NCI-H1436 treated with DMSO at 0.1 percent for 48 hours (cell line): ENCODE results near the gene SPATA32.

Source experiments
- DNase-seq: peaks from one replicate; lab custom pipeline; 2025; lab: John Stamatoyannopoulos, UW

The SPATA32 gene

DNA sequence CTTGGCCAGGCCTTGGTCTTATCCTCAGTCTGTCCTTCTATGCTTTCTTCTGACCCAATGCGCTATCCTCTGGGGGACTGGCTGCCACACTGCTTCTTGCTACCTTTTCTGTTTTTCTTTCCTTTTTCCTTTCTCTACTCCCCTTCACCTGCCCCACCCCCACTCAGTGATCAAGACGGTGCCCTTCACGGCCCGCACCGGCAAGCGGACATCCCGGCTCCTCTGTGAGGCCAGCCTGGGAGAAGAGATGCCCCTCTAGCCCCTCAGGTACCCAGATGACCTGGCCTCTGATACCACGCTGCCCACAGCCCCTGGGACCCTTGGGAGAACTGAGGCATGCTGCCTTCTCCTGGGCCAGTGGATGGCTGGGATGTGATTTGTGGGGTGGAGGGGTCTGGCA, 15.6 kb downstream of the SPATA32 start:
- DNase-seq = no peak

DNA sequence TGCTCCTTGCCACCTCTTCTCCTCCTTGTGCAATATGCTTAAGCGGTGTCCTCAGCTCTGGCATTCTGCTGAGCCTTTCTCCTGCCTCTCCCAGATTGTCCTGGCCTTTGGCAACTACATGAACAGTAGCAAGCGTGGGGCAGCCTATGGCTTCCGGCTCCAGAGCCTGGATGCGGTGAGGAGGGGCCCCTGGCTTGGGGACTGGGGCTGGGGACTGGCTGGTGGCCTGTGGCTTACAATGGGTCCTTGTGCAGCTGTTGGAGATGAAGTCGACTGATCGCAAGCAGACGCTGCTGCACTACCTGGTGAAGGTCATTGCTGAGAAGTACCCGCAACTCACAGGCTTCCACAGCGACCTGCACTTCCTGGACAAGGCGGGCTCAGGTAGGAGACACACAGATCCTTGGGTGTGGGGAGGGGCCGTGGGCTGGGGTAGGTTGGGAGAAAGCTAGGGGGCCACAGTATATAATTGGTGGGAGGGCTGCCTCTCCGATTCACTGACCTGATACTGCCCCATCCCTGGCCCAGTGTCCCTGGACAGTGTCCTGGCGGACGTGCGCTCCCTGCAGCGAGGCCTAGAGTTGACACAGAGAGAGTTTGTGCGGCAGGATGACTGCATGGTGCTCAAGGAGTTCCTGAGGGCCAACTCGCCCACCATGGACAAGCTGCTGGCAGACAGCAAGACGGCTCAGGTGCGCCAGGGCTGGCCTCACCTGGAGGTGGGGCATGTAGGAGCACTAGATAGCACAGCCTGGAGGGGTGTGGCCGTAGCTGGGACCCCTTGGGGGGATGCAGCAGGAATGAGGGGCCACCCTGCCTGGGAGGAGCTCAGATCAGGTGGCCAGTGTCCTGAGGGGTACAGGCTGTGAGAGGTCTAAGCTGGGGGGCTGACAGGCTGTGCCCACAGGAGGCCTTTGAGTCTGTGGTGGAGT, 16.9 kb downstream of the SPATA32 start:
- no peak for DNase-seq

DNA sequence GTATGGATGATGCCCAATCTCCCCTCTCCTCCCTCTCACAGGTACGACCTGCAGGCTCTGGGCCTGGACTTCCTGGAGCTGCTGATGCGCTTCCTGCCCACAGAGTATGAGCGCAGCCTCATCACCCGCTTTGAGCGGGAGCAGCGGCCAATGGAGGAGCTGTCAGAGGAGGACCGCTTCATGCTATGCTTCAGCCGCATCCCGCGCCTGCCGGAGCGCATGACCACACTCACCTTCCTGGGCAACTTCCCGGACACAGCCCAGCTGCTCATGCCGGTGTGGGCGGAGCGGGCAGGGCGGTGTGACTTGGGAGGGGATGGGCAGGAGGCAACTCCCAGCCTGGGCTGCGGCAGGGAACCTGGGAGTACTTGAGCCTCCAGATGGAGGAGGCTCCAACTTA, 18.1 kb downstream of the SPATA32 start:
- DNase-seq = no peak

DNA sequence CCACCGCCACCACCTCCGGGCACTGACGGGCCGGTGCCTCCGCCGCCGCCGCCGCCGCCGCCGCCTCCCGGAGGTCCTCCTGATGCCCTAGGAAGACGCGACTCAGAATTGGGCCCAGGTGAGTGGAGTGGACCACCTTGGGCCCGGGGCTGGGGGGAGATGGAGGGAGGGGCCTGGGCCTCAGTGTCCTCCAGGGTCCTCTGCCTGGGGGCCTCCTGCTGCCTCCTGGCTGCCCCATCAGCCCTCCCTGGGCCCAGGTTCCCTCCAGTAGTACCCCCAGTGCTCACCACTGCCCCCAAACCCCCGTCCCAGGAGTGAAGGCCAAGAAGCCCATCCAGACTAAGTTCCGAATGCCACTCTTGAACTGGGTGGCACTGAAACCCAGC, 19.9 kb downstream of the SPATA32 start:
- DNase-seq = no peak

DNA sequence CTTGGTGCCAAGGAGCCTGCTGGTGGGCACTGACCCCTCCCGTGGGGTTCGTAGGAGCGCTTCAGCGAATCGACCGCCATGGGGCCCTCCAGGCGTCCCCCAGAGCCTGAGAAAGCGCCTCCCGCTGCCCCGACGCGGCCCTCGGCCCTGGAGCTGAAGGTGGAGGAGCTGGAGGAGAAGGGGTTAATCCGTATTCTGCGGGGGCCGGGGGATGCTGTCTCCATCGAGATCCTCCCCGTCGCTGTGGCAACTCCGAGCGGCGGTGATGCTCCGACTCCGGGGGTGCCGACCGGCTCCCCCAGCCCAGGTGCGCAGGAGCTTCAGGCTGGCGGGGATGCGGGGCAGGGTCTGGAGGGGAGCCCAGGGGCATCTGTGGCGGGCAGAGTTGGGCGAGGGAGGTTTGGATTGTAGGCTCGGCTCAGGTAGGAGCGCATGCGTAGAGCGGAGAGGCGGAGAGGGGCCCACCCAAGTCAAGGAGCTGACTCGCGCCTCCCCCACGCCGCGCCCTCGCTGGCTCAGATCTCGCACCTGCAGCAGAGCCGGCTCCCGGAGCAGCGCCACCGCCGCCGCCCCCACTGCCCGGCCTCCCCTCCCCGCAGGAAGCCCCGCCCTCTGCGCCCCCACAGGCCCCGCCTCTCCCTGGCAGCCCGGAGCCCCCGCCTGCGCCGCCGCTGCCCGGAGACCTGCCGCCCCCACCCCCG, 20.4 kb downstream of the SPATA32 start:
- peak; percentile 80 for DNase-seq

DNA sequence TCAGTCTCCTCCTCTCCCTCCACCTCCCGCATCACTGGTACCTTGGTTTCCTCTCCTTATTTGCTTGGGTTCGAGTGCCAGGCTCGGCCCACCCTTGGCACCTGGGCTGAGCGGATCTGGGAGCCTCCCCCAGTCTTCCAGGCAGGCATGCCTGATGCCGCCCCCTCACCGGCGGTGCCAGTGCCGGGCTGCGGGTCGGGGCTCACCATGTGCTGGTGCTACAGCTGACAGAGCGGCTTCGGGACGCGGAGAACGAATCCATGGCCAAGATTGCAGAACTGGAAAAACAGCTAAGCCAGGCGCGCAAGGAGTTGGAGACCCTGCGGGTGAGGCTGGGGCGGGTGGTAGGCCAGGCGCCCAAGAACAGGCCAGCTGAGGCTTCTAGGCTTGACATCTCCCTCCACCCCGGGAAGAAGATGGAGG, 21.0 kb downstream of the SPATA32 start:
- no peak for DNase-seq

DNA sequence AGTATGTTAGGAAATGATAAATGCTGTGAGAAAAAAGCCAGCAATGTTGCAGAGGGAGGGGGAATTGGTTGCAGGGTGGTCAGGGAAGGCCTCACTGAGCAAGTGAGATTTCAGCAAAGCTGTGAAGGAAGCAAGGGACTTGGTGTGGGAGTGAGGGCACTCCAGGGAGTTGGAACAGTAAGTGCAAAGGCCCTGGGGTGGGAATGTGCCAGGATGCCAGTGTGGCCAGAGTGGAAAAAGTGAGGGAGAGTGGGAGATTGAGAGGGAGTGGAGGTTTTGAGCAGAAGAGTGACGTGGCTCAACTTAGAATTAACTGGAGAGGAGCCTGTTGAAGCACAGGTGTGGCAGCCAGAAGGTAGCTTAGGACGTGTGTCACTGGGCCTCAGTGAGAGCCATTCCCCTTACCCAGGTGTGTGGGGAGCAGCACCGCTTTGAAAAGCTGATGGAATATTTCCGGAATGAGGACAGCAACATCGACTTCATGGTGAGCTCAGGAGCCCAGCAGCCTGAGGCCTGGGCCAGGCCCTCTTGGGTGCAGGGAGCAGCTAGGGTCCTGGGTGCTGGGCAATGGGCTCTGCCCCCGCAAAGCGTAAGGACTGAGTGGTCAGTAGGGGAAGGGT, 23.6 kb downstream of the SPATA32 start:
- DNase-seq = no peak

DNA sequence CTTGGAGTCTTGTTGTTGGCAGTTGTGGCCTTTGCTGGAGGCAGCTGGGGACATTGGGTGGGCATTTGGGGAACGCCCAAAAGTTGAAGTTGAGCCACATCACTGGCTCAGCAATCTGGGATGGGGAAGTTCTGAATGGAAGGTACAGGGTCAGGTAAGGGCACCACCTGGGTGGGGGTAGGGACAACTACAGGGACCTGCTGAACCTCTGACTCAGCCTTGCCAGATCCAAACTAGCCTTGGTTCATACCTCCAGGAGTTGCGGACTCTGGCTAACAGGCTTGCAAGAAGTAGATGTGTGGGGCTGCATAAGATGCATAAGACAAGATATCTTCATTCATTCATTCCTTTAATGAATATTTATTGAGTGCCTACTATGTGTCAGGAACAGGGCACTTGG, 24.2 kb downstream of the SPATA32 start:
- DNase-seq = no peak

DNA sequence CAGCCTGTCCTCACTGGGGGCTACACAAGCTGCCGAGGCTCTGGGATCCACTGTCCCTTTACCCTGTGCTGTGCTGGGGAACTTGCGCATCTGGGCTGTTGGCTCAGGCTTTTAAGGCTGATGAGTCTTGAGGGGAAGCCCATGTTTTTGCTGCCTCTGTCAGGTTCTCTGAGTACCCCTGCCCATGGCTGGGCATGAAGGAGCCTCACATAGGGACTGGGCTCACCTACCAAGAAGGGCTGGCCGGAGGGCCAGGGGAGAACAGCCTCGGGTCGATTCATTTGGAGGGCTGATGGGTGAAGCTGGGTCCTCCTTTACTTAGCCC, 25.6 kb downstream of the SPATA32 start:
- no peak for DNase-seq

DNA sequence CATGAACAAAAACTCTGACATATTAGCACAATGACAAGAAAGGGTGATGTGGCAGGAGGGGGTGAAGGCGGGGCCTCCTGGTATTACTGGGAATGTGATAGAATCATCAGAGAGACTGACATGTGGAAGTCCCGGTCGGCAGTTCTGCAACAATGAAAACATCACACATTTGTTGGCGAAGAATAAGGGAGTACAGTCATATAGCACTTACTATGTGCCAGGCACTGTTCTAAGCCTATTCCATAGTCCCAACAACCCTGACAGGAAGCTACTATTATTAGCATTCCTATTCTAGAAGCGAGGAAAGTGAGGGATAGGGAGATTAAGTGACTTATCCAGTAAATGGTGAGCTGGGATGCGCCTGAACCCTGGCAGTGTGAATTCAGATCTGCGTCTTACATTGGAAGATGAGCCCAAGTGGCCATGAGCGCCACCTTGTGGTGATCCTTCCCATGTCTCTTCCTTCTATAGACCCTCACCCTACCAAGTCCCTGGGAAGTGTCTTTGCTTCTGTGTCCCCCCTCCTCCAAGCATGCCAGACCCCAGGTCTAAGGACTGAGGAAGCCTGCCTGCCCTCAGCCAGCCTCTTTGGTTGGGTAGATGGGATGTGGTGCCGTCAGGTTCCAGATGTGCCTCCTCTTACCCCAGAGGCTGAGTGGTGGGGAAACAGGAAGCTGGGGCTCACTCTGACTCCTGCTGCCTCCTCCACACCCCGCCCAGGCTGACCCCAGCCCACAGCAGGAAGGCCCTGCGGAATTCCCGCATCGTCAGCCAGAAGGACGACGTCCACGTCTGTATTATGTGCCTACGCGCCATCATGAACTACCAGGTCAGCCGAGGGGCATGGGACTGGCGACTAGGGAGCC, 26.2 kb downstream of the SPATA32 start:
- peak; percentile 31 for DNase-seq

DNA sequence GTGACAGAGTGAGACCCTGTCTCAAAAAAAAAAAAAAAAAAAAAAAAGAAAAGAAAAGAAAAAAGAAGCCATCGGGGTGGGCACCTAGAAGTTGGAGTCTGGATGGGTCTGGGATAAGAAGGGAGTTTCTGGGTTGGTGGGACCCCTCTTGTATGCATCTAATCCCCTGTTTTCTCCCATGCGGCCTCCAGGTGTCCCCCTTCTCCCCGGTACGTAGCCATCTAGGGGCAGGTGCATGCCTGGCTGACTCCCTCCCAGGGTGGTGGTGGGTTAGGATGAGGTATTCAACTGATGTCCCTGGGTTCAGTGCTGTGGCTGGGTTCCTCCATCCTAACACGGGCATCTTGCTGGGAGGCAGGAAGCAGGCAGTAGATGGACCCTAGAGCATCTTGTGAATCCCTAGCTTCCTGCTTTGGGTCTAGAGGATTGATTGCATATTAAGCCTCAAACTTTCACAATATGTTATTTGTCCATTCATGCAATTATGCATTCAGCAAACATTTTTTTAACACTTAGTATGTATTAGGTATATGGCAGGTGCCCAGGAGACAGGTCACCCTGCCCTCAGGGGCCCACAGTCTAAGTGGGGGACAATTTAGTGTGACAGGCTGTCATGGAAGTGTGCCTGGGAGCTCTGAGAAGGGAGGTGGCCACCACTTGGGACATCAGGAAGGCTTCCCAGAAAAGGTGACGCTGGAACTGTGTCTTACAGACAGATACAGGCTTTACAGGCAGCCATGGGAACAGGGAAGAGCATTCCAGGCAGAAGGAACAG, 27.1 kb downstream of the SPATA32 start:
- no peak for DNase-seq

DNA sequence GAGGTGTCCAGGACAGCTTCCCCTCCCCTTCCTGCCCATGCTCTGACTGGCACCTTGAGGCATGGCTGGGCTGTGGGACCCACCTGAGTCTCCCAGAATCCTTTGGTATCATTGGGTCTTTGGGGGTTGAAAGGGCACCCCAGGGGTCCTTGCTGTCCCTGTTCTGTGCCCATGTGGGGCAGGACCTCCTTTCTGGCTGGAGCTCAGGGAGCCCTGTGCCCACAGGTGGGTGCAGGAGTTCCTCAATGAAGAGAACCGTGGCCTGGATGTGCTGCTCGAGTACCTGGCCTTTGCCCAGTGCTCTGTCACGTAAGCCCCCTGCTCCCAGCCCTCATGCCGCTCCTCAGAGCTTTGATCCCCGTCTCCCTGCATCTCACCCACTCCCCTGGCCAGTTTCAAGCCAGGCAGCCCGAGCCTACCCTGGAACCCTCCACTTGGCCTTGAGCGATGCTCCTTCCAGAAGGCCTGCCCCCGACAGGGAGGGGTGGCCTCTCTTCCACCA, 28.4 kb downstream of the SPATA32 start:
- no peak for DNase-seq

DNA sequence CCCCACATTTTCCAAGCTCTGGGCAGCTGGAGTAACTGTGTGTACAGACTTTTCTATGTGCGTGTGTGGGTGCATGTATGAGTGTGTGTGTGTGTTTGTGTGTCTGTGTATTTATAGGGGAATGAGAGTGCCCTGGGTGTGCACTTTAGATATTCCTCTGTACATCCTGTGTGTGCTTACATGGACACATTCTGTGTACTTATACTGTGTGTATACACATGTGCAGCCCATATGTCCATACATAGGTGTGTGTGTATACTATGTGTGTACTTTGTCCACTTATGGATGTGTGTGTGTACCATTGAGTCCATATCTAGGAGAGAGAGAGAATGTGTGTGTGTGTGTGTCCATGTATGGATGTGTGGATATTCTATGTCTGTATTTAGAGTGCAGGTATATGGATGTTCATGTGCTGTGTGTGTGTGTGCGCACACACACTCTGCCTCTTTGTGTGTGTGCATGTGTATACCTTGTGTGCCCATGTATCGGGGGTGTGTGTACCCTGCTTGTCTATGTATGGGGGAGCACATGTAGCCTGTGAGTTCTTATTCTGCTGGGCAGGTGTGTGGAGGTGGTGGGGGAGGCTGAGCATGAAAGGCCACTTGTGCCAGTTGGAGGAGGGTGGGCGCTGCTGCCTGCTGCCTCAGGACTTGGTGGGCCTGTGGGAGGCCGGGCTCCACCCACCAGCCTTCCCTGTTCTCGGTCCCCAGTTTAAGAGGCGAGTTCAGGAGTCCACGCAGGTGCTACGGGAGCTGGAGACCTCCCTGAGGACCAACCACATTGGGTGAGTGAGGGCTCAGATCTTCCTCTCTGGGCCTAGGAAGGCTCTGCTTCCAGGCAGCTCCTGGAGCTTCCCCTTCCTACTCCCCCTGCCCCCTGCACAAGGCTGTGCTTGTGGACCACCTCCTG, 29.1 kb downstream of the SPATA32 start:
- DNase-seq = no peak

DNA sequence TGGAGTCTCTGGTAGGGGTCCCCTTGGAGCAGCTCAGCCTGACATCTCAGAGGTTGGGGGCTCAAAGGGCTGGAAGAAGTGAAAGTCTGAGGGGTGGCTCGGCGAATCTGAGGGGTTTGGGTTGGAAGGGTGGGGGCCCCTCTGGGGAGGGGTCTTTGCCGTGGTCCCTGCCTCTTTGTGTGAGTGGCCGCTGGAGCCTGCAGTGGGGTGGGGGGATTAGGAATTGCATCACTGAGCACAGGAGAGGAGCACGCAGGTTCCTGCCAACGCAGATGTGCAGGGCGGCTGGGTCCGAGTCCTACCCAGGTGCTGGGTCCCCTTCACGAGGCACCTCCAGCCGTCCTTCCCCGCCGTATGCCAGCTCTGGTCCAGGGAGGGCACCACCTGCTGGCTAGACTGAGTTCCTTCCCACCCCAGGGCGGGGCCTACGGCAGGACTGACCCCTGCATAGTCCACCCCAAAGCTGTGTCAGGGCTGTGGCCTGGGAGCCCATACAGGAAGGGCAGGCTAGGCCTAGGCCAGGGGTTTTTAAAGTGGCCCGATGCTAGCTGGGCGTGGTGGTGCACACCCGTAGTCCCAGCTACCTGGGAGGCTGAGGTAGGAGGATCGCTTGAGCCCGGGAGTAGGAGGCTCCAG, 30.3 kb downstream of the SPATA32 start:
- no peak for DNase-seq

DNA sequence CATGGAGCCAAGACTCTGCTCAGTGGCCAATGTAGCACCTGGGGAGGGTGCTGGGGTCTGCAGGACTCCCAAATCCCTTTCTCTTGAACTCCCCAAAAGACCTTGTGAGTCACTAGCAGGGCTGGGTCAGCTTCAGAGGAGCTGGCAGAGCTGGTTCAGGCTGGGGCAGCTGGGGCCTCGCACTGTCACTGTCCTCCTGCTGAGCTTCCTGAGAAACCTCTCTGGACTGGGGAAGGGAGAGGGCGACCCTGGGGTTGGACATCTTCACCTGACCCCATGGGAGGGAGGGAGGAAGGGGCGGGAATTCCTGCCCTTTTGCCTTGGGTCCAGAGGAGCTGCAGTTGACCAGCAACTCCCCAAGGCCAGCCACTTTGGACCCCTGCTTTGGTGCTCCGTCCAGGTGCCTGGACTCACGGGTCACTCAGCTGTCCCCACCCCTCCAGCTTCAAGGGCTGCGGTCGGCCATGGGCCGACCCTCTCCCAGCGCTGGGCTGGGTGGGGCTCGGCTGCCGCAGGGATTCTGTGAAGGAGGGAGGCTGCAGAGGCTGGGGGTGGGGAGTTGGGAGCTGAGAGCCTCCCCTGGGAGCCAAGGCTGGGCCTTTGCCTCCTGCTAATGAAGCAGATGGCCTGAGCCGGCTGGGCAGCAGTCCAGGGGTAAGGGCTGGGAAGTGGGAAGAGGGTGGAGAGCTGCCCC, 31.0 kb downstream of the SPATA32 start:
- no peak for DNase-seq

DNA sequence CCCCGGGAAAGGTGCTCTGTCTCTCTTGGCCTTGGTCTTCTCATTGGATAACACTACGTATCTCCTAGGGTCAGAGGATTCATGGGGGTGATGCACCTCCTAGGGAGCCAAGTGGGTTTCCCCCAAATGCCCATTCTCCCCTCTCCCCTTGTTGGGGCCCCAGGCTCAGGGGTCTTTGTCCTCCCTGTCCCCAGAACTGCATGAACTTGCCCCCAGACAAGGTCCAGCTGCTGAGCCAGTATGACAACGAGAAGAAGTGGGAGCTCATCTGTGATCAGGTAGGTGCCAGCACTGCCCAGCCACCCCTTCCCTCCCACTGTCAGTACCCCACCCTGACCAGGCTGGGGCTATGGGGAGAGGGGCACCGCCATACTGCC, 31.5 kb downstream of the SPATA32 start:
- no peak for DNase-seq

DNA sequence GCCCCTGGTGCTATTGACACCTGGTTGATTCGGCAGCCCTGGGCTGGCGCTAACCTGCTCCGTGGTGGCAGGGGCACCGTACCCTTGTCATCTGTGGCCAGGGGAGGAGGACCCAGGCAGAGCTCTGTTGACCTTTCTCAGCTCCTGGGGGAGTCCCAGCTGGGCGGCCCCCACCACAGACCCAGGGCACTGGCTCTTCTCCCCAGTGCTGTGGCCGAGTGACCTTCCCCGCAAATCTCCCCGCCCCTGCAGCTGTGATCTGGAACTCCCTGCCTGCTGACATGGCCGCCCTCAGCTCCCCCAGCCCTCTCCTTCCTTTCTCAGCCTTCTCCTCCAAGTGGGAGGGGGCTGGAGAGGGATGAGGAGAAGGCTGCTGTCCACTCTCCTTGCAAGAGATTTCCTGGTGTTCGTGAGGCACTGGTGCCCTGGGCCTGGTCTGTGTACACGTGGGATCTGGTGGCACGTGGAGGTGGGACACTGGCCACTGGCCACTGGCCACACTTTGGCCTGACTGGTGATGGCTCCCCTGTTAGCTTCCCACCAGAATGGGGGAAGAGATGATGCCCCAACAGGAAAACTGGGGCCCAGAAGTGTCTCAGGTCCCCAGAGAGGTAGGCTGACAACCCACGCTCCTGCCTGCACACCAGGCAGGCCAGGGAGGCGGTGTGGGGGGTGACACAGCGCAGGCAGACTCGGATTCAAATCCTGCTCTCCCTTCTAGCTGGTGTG, 32.0 kb downstream of the SPATA32 start:
- no peak for DNase-seq
